Lung (tissue), 12 donors: ENCODE results near the gene SLC49A4. TPM values are rescaled to one million over a fixed set of nuclear protein-coding genes. Genes with fewer than 3 reads are reported as not detected.

Experiments
- ATAC-seq: fragments of 200-7000 bp; cut with Tn5 transposase; one replicate; pipeline ENCODE4 v1.9.1; 2020; ENCODE audit warnings: moderate number of reproducible peaks; ENCODE audit not compliant: insufficient read depth, low FRiP score
- DNase-seq, 3 donors: peaks; one replicate each; pipeline ENCODE4 v3.0.0-alpha.2; 2013 to 2017
- H3K27ac ChIP-seq, 2 donors: one replicate each; pipeline ENCODE4 v1.5.1; 2013; ENCODE audit warnings: mild to moderate bottlenecking in 2 of 2, moderate library complexity in 2 of 2, control low read depth in 1 of 2, inconsistent platforms in 1 of 2, low read depth in 1 of 2, low read length in 1 of 2
- H3K27me3 ChIP-seq, 3 donors: one replicate each; pipeline ENCODE4 v1.5.1; 2013; ENCODE audit warnings: low read length in 2 of 3; ENCODE audit not compliant: control insufficient read depth in 3 of 3, insufficient read depth in 3 of 3
- H3K36me3 ChIP-seq, 4 donors: one replicate each; pipeline ENCODE4 v1.5.1; 2013; ENCODE audit warnings: low read length in 4 of 4, mild to moderate bottlenecking in 1 of 4, moderate library complexity in 1 of 4; ENCODE audit not compliant: control insufficient read depth in 4 of 4, insufficient read depth in 4 of 4
- H3K4me1 ChIP-seq, 5 donors: one replicate each; pipeline ENCODE4 v1.5.1; 2013; ENCODE audit warnings: low read length in 5 of 5, mild to moderate bottlenecking in 2 of 5, moderate library complexity in 1 of 5; ENCODE audit not compliant: control insufficient read depth in 5 of 5, insufficient read depth in 5 of 5
- H3K4me3 ChIP-seq: one replicate; pipeline ENCODE4 v1.5.1; 2013; ENCODE audit warnings: mild to moderate bottlenecking, control low read depth, moderate library complexity
- H3K9ac ChIP-seq, 2 donors: one replicate each; pipeline ENCODE4 v1.5.1; 2013; ENCODE audit warnings: low read length in 2 of 2, control low read depth in 1 of 2; ENCODE audit not compliant: insufficient read depth in 1 of 2
- H3K9me3 ChIP-seq, 4 donors: one replicate each; pipeline ENCODE4 v1.5.1; 2013; ENCODE audit warnings: low read length in 3 of 4, mild to moderate bottlenecking in 1 of 4, moderate library complexity in 1 of 4; ENCODE audit not compliant: control insufficient read depth in 4 of 4, insufficient read depth in 3 of 4
- whole genome bisulfite sequencing, 2 donors: extraction: QIAGEN DNeasy Blood & Tissue Kit; methylation state at CpG; one replicate each; pipeline ENCODE4 v1.1.7; 2013; 5-methylcytosine and 5-hydroxymethylcytosine counted together
- polyA plus RNA-seq, 2 donors: library from polyadenylated mRNA; stranded (reverse); fragments of 200-250 nt; gene quantifications; one replicate each; pipeline ENCODE4 v1.2.1, GENCODE V29; 2013
- total RNA-seq, 2 donors: library from RNA; depleted of rRNA in 1 of 2; stranded (reverse); fragments of >200 nt in 1 of 2; gene quantifications; one replicate each; pipeline ENCODE4 v1.2.1, GENCODE V29; 2014 to 2021
- TF ChIP-seq, protein P1 (sequence below): IDR thresholded peaks from 2 replicates; pipeline ENCODE4 v1.5.1; 2012; ENCODE audit warnings: mild to moderate bottlenecking; ENCODE audit errors: control extremely low read depth, extremely low read depth
- donor health status: control.
- donor health status: control.
- donor health status: Bipolar disorder and iron deficiency.
- donor health status: healthy.
- donor health status: DM: yes; HTN: yes; CAD: no.

The SLC49A4 gene
- total and polyA plus RNA-seq, 4 donors, result 3.9 to 24.4 (median 9.9) TPM

DNA sequence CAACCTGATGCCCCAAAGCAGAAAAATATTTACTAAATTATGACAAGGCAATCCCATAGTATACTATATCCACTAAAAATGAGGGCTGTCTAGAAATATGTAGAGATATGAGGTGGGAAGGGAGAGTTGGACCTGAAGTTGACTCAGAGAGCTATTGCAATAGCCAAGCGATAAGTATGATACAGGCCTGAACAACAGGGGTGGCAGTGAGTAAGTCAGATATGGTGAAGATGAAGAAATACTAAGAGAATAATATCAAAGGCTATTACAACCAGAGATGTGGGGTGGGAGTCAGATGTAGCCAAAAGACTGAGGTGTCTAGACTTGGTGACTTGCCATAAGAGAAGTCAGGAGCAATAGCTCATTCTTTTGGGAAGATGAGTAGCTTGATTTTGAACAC is 10.4 kb upstream of the SLC49A4 start:
- no peak for DNase-seq
- H3K36me3 ChIP-seq, result peaks cover 0 to 2% (median 0%) of the 10 kb centered on the region in 4 donors
- no peak overlapping the region for H3K9ac ChIP-seq
- TF ChIP-seq, protein P1, sequence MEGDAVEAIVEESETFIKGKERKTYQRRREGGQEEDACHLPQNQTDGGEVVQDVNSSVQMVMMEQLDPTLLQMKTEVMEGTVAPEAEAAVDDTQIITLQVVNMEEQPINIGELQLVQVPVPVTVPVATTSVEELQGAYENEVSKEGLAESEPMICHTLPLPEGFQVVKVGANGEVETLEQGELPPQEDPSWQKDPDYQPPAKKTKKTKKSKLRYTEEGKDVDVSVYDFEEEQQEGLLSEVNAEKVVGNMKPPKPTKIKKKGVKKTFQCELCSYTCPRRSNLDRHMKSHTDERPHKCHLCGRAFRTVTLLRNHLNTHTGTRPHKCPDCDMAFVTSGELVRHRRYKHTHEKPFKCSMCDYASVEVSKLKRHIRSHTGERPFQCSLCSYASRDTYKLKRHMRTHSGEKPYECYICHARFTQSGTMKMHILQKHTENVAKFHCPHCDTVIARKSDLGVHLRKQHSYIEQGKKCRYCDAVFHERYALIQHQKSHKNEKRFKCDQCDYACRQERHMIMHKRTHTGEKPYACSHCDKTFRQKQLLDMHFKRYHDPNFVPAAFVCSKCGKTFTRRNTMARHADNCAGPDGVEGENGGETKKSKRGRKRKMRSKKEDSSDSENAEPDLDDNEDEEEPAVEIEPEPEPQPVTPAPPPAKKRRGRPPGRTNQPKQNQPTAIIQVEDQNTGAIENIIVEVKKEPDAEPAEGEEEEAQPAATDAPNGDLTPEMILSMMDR, result no peak
- H3K9me3 ChIP-seq, result no peaks in the 10 kb centered on the region
- H3K4me1 ChIP-seq, result no peaks in the 10 kb centered on the region
- no peaks in the 10 kb centered on the region for H3K27me3 ChIP-seq
- WGBS, 2 donors, result 89 to 97% methylated on average over 1 of the region's 1 CpG
- no peak for ATAC-seq
- no peak overlapping the region for H3K27ac ChIP-seq
- H3K4me3 ChIP-seq, result no peak overlapping the region

DNA sequence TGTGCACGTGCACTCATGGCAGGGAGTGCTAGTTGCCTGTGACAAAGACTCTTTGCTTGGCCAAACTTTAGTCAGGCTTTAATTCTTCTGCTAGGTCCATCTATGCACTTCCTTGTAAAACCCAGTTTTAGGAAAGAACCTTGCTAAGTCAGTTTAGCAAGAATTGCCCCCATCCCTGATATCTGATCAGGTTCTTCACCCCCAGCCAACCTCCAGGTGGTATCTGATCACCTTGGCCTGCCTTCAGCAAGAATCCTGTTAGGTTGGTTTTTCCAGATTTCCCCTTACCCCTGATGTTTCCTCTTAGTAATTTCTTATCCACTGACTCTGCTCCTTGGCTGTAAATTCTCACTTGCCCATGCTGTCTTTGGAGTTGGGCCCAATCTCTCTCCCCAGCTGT is 9.6 kb upstream of the SLC49A4 start:
- Histone ChIP-seq H3K36me3 (peaks cover 0 to 2% (median 0%) of the 10 kb centered on the region in 4 donors), H3K27ac (no peak overlapping the region), H3K27me3 (no peaks in the 10 kb centered on the region), H3K9me3 (no peaks in the 10 kb centered on the region), H3K4me3 (no peak overlapping the region), H3K9ac (no peak overlapping the region), H3K4me1 (peaks cover 0 to 1% (median 0%) of the 10 kb centered on the region in 5 donors)
- DNase-seq (no peak), ATAC-seq (no peak)
- 87 to 89% methylated on average over 1 of the region's 1 CpG for WGBS, 2 donors
- TF ChIP-seq, protein P1, result no peak

DNA sequence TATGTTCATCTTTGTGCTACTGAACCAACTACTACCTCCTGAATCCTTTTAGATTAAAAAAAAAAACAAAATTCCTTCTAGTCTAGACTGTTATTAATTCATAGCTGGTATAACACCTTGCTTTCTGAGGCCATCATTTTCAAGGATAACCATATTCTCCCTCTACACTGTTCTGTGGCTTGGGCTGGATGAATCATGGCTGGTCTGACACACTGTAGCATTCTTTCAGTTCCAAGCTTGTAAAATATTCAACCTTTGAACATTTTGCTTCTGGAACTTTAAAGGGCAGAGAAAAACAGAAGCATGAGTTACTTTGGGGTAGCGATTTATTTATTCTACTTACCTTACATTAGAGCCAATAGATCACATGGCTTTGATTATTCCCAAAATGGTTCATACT is 8.8 kb upstream of the SLC49A4 start:
- H3K4me1 ChIP-seq, result peaks cover 0 to 1% (median 0%) of the 10 kb centered on the region in 5 donors
- no peaks in the 10 kb centered on the region for H3K9me3 ChIP-seq
- no peak overlapping the region for H3K27ac ChIP-seq
- H3K27me3 ChIP-seq, result no peaks in the 10 kb centered on the region
- TF ChIP-seq, protein P1, result no peak
- DNase-seq (no peak), ATAC-seq (no peak)
- peaks cover 0 to 2% (median 0%) of the 10 kb centered on the region in 4 donors for H3K36me3 ChIP-seq
- H3K9ac ChIP-seq, result no peak overlapping the region
- H3K4me3 ChIP-seq, result no peak overlapping the region
- 96% methylated on average over 1 of the region's 1 CpG for whole genome bisulfite sequencing, 2 donors

DNA sequence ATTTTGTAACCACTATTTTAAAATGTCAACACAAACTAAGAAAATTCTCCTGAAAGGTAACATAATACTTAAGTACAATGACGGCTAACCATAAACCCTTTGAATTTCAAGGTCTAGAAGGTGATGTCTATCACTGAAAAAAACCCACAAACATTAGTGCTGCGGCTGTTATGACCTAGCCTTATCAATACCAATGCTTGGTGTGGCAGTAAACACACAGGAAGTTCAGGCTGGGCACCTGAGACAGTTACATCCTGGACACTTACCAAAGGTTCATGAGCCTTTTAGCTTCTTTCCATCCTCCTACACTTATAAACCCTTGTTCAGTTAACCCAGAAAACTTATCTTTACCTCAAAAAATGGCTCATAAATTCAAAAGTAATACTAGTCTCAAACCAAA is 7.0 kb upstream of the SLC49A4 start:
- TF ChIP-seq, protein P1, result no peak
- WGBS, 2 donors, result 88% methylated on average over 2 of the region's 2 CpGs

More for the DNA sequence above, 7.0 kb upstream of the SLC49A4 start:
- no peak overlapping the region for H3K9ac ChIP-seq
- H3K4me1 ChIP-seq, result peaks cover 0 to 1% (median 0%) of the 10 kb centered on the region in 5 donors
- no peak for DNase-seq
- no peaks in the 10 kb centered on the region for H3K27me3 ChIP-seq
- H3K27ac ChIP-seq, result no peak overlapping the region
- H3K36me3 ChIP-seq, result no peaks in the 10 kb centered on the region
- no peak overlapping the region for H3K4me3 ChIP-seq
- no peak for ATAC-seq
- H3K9me3 ChIP-seq, result no peaks in the 10 kb centered on the region
